PC-3 (cell line): ENCODE measurements around the gene RNF41. TPM values are rescaled to one million over a fixed set of nuclear protein-coding genes. Genes with fewer than 3 reads are reported as not detected.

Source experiments
- ATAC-seq: fragments of 200-7000 bp; cut with Tn5 transposase; 2 replicates; pipeline ENCODE4 v1.9.1; 2020; ENCODE audit warnings: mild to moderate bottlenecking, moderate library complexity
- BruUV-seq: library from RNA; stranded (reverse); fragments of 400-500 nt; replicated peaks from 2 replicates; lab custom pipeline; 2021; lab: Mats Ljungman, UMichigan
- CTCF ChIA-PET: fragments of 300-600 bp; sonication (Branson Sonifier 250); formaldehyde crosslinking; loops from one replicate; lab custom pipeline; 2022; ENCODE audit warnings: antibody characterized with exemption; lab: Charles Lee
- POLR2A ChIA-PET: fragments of 300-600 bp; sonication (Branson Sonifier 250); formaldehyde crosslinking; loops from one replicate; lab custom pipeline; 2022; ENCODE audit warnings: antibody characterized with exemption; ENCODE audit not compliant: unreplicated experiment; lab: Charles Lee
- DNase-seq: peaks from one replicate; pipeline ENCODE4 v3.0.0-alpha.2; 2015
- H2AFZ ChIP-seq: fragments of 300-600 bp; sonication (generic); 2 replicates; pipeline ENCODE4 v1.6.0; 2016; ENCODE audit warnings: antibody characterized with exemption, low read length
- H3F3A ChIP-seq: fragments of 300-600 bp; sonication (generic); one replicate; pipeline ENCODE4 v1.6.0; 2017; ENCODE audit warnings: antibody characterized with exemption, low read length, control low read depth, mild to moderate bottlenecking; ENCODE audit not compliant: unreplicated experiment
- H3K27ac ChIP-seq: fragments of 300-600 bp; sonication (generic); 2 replicates; pipeline ENCODE4 v1.5.1; 2016; ENCODE audit warnings: mild to moderate bottlenecking, low read length
- H3K27me3 ChIP-seq: fragments of 300-600 bp; sonication (generic); 2 replicates; pipeline ENCODE4 v1.6.1; 2016; ENCODE audit warnings: low read length, mixed read lengths
- H3K36me3 ChIP-seq: fragments of 300-600 bp; sonication (generic); 2 replicates; pipeline ENCODE4 v1.6.1; 2016; ENCODE audit warnings: low read depth, mixed run types, low read length, mixed read lengths
- H3K4me1 ChIP-seq: fragments of 300-600 bp; sonication (generic); 2 replicates; pipeline ENCODE4 v1.5.1; 2016; ENCODE audit warnings: low read length; ENCODE audit not compliant: insufficient read depth
- H3K4me2 ChIP-seq: fragments of 300-600 bp; sonication (generic); 2 replicates; pipeline ENCODE4 v1.6.0; 2016; ENCODE audit warnings: low read length
- H3K4me3 ChIP-seq: fragments of 300-600 bp; sonication (generic); 2 replicates; pipeline ENCODE4 v1.5.1; 2016; ENCODE audit warnings: mild to moderate bottlenecking, low read length, mixed read lengths
- H3K79me2 ChIP-seq: fragments of 300-600 bp; sonication (generic); 2 replicates; pipeline ENCODE4 v1.6.1; 2017; ENCODE audit warnings: low read length, mixed read lengths
- H3K9ac ChIP-seq: fragments of 300-600 bp; sonication (generic); 2 replicates; pipeline ENCODE4 v1.6.0; 2016; ENCODE audit warnings: mild to moderate bottlenecking, low read length
- H3K9me2 ChIP-seq: fragments of 300-600 bp; sonication (generic); replicated peaks from 2 replicates; pipeline ENCODE4 v1.6.1; 2016; ENCODE audit warnings: mixed run types, low read length, mixed read lengths
- H3K9me3 ChIP-seq: fragments of 300-600 bp; sonication (generic); 2 replicates; pipeline ENCODE4 v1.6.1; 2016; ENCODE audit warnings: low read length, mixed read lengths
- H4K20me1 ChIP-seq: fragments of 300-600 bp; sonication (generic); 2 replicates; pipeline ENCODE4 v1.6.1; 2016; ENCODE audit warnings: low read length, mixed read lengths
- CTCF ChIP-seq: fragments of 300-600 bp; sonication (generic); conservative IDR thresholded peaks from 2 replicates; pipeline ENCODE4 v1.5.1; 2017; ENCODE audit warnings: antibody characterized with exemption, low read depth, mild to moderate bottlenecking, low read length
- EZH2 ChIP-seq: fragments of 300-600 bp; sonication (generic); IDR thresholded peaks from one replicate; pipeline ENCODE4 v1.6.1; 2017; ENCODE audit warnings: antibody characterized with exemption, mild to moderate bottlenecking, low read length; ENCODE audit not compliant: unreplicated experiment
- EZH2phosphoT487 ChIP-seq: fragments of 300-600 bp; sonication (generic); IDR thresholded peaks from 2 replicates; pipeline ENCODE4 v1.6.1; 2018; ENCODE audit warnings: mild to moderate bottlenecking, antibody characterized with exemption, low read length, borderline replicate concordance
- intact Hi-C: fragments of 100-400 bp; cut with micrococcal nuclease; formaldehyde crosslinking; loops from 2 replicates; pipeline ENCODE4 v1.9.0; 2023
- total RNA-seq: library from RNA; depleted of rRNA; stranded (reverse); fragments of >200 nt; gene quantifications from 2 replicates; pipeline ENCODE4 v1.2.3, GENCODE V29; 2014

The RNF41 gene
- total RNA-seq, 1 experiment from 2014 or later, result 52.1 TPM

GRCh38 chr12:56154818-56155217, 66.9 kb downstream of the RNF41 start:
- intact Hi-C loops, result loop anchor here (5.0 kb wide), 1 partner anchor 38 kb away; the partner anchor contains the start of genes RPL41 and ZC3H10
- no peak for DNase-seq
- H3K9ac ChIP-seq, result no peak overlapping the region
- H3K27ac ChIP-seq, result no peak overlapping the region
- no TSS peak for BruUV-seq
- ATAC-seq, result no peak
- no peaks in the 10 kb centered on the region for H3K9me2 ChIP-seq
- TF ChIP-seq CTCF (no peak), EZH2 (no peak), EZH2phosphoT487 (no peak)
- no peak overlapping the region for H2AFZ ChIP-seq
- H3K36me3 ChIP-seq, result peaks cover 8% of the 10 kb centered on the region
- peaks cover 29% of the 10 kb centered on the region for H3K79me2 ChIP-seq
- H3K4me2 ChIP-seq, result no peak overlapping the region
- peaks cover 12% of the 10 kb centered on the region for H4K20me1 ChIP-seq
- H3K9me3 ChIP-seq, result no peaks in the 10 kb centered on the region
- CTCF ChIA-PET, result no interaction called here
- H3K4me3 ChIP-seq, result no peak overlapping the region
- POLR2A ChIA-PET, result no interaction called here
- H3F3A ChIP-seq, result peaks cover 3% of the 10 kb centered on the region
- H3K27me3 ChIP-seq, result no peaks in the 10 kb centered on the region
- H3K4me1 ChIP-seq, result peaks cover 31% of the 10 kb centered on the region

GRCh38 chr12:56154246-56154771, 67.4 kb downstream of the RNF41 start:
- Histone ChIP-seq H3K79me2 (peaks cover 24% of the 10 kb centered on the region), H2AFZ (no peak overlapping the region), H4K20me1 (peaks cover 7% of the 10 kb centered on the region), H3K27me3 (no peaks in the 10 kb centered on the region), H3K36me3 (peaks cover 2% of the 10 kb centered on the region; the same call in 1 of the 2 replicates), H3F3A (peaks cover 3% of the 10 kb centered on the region), H3K4me2 (peak overlapping the region; percentile 99; the same call in 1 of the 2 replicates), H3K4me3 (no peak overlapping the region), H3K9me2 (no peaks in the 10 kb centered on the region), H3K27ac (no peak overlapping the region), H3K9me3 (no peaks in the 10 kb centered on the region), H3K4me1 (peaks cover 26% of the 10 kb centered on the region), H3K9ac (no peak overlapping the region)
- ATAC-seq (no peak), DNase-seq (no peak)
- TF ChIP-seq CTCF (no peak), EZH2 (no peak), EZH2phosphoT487 (no peak)
- intact Hi-C loops, result no loop called here
- CTCF ChIA-PET, result no interaction called here
- no TSS peak for BruUV-seq
- POLR2A ChIA-PET, result no interaction called here

GRCh38 chr12:56153678-56154065, 68.0 kb downstream of the RNF41 start:
- peaks cover 3% of the 10 kb centered on the region for H3F3A ChIP-seq
- POLR2A ChIA-PET, result no interaction called here
- ATAC-seq (no peak), DNase-seq (no peak)
- no TSS peak for BruUV-seq
- intact Hi-C loops, result no loop called here
- H3K4me1 ChIP-seq, result peaks cover 24% of the 10 kb centered on the region
- H3K4me3 ChIP-seq, result peak overlapping the region; percentile 84; the same call in 1 of the 2 replicates
- H3K4me2 ChIP-seq, result peak overlapping the region; percentile 99
- H3K9me2 ChIP-seq, result no peaks in the 10 kb centered on the region
- peaks cover 17% of the 10 kb centered on the region for H3K79me2 ChIP-seq
- no peak overlapping the region for H3K9ac ChIP-seq
- CTCF ChIA-PET, result no interaction called here
- H4K20me1 ChIP-seq, result peaks cover under 1% of the 10 kb centered on the region
- no peak overlapping the region for H3K27ac ChIP-seq
- no peaks in the 10 kb centered on the region for H3K27me3 ChIP-seq
- no peaks in the 10 kb centered on the region for H3K9me3 ChIP-seq
- no peak overlapping the region for H2AFZ ChIP-seq
- no peaks in the 10 kb centered on the region; the same call in 1 of the 2 replicates for H3K36me3 ChIP-seq
- TF ChIP-seq EZH2 (no peak), CTCF (no peak), EZH2phosphoT487 (no peak)
